Measurements from ENCODE around the gene FBXL17.

FBXL17 gene

DNA sequence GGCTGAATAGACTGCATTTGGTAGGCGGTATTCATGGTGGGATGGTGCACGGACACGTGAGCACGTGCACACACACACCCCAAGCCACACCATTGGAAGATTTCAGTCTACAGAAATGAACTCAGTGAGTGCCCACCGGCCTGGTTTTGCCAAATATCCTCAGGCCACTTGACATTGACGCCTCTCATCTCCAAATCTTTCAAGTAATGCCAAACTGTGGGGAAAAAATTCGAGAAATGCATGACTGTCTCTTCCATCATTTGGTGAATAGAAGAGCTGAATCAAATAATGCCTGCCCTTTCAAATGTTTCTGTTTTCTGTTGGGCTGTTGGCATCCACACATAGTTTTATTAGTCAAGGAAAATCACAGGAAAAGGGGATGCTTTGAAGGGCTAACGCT is 528.9 kb downstream of the FBXL17 start:
- H3K4me3 ChIP-seq (replicated peaks in 1 of 2; ENCODE audit: low read depth in 2 of 2, low read length in 2 of 2): no peak overlapping the region
- no peak for DNase-seq (ENCODE audit: low read depth in 2 of 2)
- TF ChIP-seq, protein P1, sequence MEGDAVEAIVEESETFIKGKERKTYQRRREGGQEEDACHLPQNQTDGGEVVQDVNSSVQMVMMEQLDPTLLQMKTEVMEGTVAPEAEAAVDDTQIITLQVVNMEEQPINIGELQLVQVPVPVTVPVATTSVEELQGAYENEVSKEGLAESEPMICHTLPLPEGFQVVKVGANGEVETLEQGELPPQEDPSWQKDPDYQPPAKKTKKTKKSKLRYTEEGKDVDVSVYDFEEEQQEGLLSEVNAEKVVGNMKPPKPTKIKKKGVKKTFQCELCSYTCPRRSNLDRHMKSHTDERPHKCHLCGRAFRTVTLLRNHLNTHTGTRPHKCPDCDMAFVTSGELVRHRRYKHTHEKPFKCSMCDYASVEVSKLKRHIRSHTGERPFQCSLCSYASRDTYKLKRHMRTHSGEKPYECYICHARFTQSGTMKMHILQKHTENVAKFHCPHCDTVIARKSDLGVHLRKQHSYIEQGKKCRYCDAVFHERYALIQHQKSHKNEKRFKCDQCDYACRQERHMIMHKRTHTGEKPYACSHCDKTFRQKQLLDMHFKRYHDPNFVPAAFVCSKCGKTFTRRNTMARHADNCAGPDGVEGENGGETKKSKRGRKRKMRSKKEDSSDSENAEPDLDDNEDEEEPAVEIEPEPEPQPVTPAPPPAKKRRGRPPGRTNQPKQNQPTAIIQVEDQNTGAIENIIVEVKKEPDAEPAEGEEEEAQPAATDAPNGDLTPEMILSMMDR (IDR thresholded peaks at IDR 0.05; ENCODE audit: low read depth, low read length): no peak

DNA sequence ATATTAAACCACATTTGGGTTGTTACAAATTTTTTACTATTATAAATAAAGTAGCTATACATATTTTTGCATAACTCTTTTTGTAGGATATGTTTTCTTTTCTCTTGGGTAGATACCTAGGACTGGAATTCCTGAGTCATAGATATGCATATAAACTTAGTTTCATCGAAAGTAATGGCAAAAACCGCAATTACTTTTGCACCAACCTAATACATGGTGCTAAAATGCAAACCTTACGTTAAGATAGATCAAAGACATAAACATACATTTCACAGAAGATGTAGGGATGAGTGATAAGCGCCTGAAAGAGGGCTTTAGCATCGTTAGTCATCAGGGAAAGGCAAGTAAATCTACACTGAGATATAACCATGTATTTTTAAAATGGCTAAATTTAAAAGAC is 532.8 kb downstream of the FBXL17 start:
- TF ChIP-seq, protein P1 (IDR thresholded peaks at IDR 0.05; ENCODE audit: low read depth, low read length): no peak
- no peak overlapping the region for H3K4me3 ChIP-seq (replicated peaks in 1 of 2; ENCODE audit: low read depth in 2 of 2, low read length in 2 of 2)
- DNase-seq (ENCODE audit: low read depth in 2 of 2): no peak

DNA sequence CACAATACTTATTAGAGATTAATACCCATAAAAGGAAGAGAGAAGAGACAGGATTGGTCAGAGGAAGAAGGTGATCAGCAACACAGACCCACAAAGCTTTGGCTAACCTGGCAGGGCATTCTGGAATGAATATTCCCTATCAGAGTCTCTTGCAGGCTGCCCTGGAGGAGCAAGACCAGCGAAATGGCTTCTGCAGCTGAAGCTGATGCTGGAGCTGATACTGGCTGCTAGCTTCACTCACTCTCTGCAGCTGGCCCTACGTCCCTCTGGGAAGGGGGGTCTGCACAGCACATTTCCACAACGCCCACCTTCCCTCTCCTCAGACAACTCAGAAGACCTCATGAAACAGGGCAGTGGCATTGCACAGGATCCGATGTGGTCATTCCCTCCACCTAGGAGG is 541.3 kb downstream of the FBXL17 start:
- TF ChIP-seq, protein P1 (IDR thresholded peaks at IDR 0.05; ENCODE audit: low read depth, low read length): no peak
- no peak for DNase-seq (ENCODE audit: low read depth in 2 of 2)

DNA sequence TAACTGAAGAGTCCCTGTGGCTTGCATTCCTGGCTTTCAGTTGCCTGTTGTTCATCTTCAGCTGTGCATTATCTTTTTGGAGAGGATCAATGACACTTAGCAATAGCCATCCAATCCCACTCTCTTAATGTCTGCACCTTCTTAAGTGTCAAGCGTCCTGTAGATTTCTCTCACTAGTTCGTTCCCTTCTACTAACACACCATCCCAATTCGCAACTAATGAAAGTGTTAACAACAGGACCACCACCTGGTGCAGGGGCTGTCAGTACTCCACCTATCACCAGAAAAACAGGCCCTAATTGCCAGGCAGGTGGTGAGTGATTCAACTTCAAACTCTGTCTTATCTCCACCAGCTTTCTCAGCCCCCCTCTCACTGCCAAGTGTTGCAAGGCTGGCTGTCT is 541.7 kb downstream of the FBXL17 start:
- H3K4me3 ChIP-seq (replicated peaks in 1 of 2; ENCODE audit: low read depth in 2 of 2, low read length in 2 of 2): no peak overlapping the region
- no peak for DNase-seq (ENCODE audit: low read depth in 2 of 2)
- TF ChIP-seq, protein P1 (IDR thresholded peaks at IDR 0.05; ENCODE audit: low read depth, low read length): no peak

More for the DNA sequence above, 541.3 kb downstream of the FBXL17 start:
- no peak overlapping the region for H3K4me3 ChIP-seq (replicated peaks in 1 of 2; ENCODE audit: low read depth in 2 of 2, low read length in 2 of 2)

DNA sequence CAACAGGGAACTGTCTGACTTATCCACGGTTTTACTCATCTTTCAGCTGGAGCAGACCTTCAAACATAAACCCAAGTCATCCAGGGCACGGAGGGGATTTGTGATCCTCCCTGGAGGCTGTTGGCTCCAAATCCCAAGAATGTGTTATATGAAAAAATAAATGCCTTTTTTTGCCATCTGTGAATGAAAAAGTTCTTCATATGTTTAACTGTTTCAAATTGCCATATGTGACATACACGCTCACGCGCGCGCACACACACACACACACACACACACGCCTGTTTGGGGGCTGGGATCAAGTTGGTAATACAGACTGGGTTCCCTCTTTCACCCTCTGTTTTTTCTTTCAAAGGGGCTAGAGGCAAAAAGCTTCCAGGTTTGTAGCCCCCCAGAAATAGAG is 546.8 kb downstream of the FBXL17 start:
- TF ChIP-seq, protein P1 (IDR thresholded peaks at IDR 0.05; ENCODE audit: low read depth, low read length): no peak
- DNase-seq (ENCODE audit: low read depth in 2 of 2): no peak
- no peak overlapping the region for H3K4me3 ChIP-seq (replicated peaks in 1 of 2; ENCODE audit: low read depth in 2 of 2, low read length in 2 of 2)

DNA sequence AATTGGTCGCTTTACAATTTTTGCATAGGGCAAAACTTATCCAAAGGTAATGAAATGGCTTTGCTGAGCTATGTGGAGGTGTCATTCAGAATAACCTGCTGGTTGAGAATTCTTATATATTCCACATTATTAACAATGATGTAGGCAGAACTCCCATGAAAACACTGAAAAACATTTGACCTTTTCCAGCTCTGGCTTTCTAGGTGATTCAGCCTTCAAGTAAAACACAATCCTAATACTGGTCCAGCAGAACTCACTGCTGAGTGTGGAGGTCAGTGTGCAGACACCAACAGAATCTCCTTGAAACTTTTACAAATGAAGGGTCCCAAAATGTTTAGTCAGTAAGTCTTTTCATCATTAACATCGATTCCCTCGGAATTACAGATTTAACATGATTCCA is 549.2 kb downstream of the FBXL17 start:
- no peak for DNase-seq (ENCODE audit: low read depth in 2 of 2)
- TF ChIP-seq, protein P1 (IDR thresholded peaks at IDR 0.05; ENCODE audit: low read depth, low read length): no peak
- no peak overlapping the region for H3K4me3 ChIP-seq (replicated peaks in 1 of 2; ENCODE audit: low read depth in 2 of 2, low read length in 2 of 2)

All from cardiac fibroblast (primary cell).